ENCODE data around the gene MSTO1. TPM values are rescaled to one million over a fixed set of nuclear protein-coding genes. Genes with fewer than 3 reads are reported as not detected.

Gene MSTO1
- polyA plus RNA-seq, 2 of the 4 experiments (the other 2 are of a cell fraction): 28.3 to 43.5 TPM

DNA sequence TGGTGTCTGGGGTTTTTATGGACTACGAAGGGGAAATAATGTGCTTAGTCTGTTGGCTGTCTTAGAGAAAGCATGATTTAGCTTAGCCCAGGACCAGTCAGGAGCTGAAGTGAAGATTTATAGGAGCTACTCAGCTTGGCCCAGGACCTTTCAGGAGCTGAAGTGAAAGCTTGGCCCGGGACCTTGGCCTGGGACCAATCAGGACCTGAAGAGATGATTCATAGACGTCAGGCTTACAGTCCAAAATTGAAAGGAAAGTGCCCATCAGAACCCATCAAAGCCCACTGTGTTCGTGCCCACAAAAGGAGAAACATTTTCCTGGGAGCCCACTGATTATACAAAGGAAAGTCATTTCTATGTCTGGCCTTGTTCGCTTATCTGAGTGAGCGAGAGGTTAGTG, 35.6 kb downstream of the MSTO1 start:
- Histone ChIP-seq H3K4me3 (no peak overlapping the region), H3K9me3 (peaks cover 7% of the 10 kb centered on the region; the same call in 1 of the 3 replicates), H3K27ac (peak overlapping the region; percentile 9 to 92; a peak in 4 of 6 replicates), H3K4me1 (peaks cover 66% of the 10 kb centered on the region), H3K4me2 (peak overlapping the region; percentile 76)
- TF ChIP-seq GATA3 (IDR thresholded peaks at IDR 0.05; ENCODE audit: borderline replicate concordance): no peak
- no peak for TF ChIP-seq TP53 (CRISPR knock-in tag; IDR thresholded peaks at IDR 0.05)
- no peak for TF ChIP-seq EHF (CRISPR knock-in tag; IDR thresholded peaks at IDR 0.05)
- TF ChIP-seq HDAC2 (IDR thresholded peaks at IDR 0.05): no peak
- TF ChIP-seq CBX2 (IDR thresholded peaks at IDR 0.05; ENCODE audit: borderline replicate concordance, low read depth): no peak
- no peak for TF ChIP-seq JUN (IDR thresholded peaks at IDR 0.05)
- TF ChIP-seq ZFP36 (IDR thresholded peaks at IDR 0.05; ENCODE audit: borderline replicate concordance, partially characterized antibody): no peak
- TF ChIP-seq FOSB (CRISPR knock-in tag; IDR thresholded peaks at IDR 0.05): no peak
- no peak for DNase-seq (ENCODE audit: low read depth in 1 of 2, low spot score in 1 of 2)
- no peak for FAIRE-seq
- CTCF ChIA-PET: interaction anchor here (1.2 to 4.9 kb wide), 3 partner anchors 53 to 438 kb away, joined by 5 to 29 read pairs (median 10); partner anchors contain the start of gene THBS3
- POLR2A ChIA-PET: no interaction called here
- no peak for ATAC-seq
- 67% methylated on average over 6 of the region's 6 CpGs for WGBS (ENCODE audit: missing lambda C conversion rate)

DNA sequence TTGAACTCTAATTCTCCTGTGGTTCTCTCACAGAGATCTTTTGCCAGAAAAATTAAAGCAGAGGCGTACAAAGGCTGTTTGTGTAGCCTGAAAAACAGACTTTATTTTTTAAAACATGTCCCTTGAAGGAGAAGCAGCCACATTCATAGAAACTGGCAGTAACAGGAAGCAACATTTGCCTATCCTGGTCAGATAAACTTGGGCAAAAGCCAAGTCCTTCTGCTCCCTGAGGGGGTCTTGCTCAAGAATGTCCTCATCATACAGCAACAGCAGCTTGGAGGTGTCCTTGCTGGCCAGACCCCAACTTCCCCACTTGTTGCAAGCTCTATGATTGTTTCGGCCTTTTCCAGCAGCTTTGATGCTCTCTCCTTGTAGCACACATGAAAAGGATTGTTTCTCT, 36.3 kb downstream of the MSTO1 start:
- H3K4me2 ChIP-seq: peak overlapping the region; percentile 76
- 89% methylated on average over 2 of the region's 2 CpGs for WGBS (ENCODE audit: missing lambda C conversion rate)
- peaks cover 70% of the 10 kb centered on the region for H3K4me1 ChIP-seq
- FAIRE-seq (no peak), DNase-seq (ENCODE audit: low read depth in 1 of 2, low spot score in 1 of 2) (no peak), ATAC-seq (no peak)
- TF ChIP-seq PHF8 (IDR thresholded peaks at IDR 0.05; ENCODE audit: borderline replicate concordance, low read depth) (no peak), NFE2L2 (conservative IDR thresholded peaks at IDR 0.05; ENCODE audit: low read length) (no peak), CEBPB (IDR thresholded peaks at IDR 0.05) (no peak), CBX8 (IDR thresholded peaks at IDR 0.05) (no peak)
- ChIA-PET CTCF (interaction anchor here (1.5 to 4.9 kb wide), 3 partner anchors 77 to 439 kb away, joined by 3 to 29 read pairs (median 10); partner anchors contain the start of gene THBS3), POLR2A (no interaction called here)
- H3K9me3 ChIP-seq: peaks cover 7% of the 10 kb centered on the region; the same call in 1 of the 3 replicates
- H3K27ac ChIP-seq: peak overlapping the region in 1 of 2 experiments; percentile 92; a peak in 3 of 6 replicates
- no peak overlapping the region for H3K4me3 ChIP-seq

DNA sequence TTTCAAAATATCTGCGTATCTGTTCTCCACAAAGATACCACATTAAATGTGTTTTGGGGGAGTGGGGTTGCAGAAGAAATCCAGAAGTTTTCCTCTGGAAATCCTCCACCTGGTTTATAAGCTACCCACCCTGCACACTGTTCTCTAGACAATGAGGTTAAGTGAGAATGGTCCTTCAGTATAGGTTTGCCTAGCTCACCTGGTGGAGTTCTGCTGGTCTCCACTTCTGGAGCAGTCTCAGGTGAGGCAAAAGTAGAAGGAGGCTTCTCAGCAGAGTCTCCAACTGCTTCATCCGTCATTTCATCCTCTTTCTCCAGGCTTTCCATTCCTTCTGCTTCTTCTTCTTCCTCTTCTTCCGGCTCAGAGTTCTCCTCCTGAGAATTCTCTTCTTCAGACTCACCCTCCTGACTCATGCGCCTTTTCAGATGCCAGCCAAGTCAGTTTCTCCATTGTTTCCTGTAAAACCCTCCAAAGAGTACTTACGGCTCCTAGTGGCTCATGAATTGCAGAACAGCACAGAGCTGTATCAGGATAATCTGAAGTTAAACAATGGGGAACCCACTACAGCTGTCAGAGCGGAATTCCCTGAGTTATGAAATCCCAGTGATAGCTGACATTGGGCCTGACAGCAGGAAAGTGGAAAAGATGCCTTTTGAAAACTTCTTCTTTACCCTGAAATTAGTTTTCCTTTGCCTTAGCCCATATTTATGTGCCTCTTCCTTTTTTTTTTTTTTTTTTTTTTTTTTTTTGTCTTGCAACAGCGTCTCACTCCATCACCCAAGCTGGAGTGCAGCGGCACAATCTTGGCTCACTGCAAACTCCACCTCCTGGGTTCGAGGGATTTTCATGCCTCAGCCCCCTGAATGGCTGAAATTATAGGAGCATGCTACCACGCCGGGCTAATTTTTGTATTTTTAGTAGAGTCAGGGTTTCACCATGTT, 38.5 kb downstream of the MSTO1 start:
- TF ChIP-seq POLR2AphosphoS2 (conservative IDR thresholded peaks at IDR 0.05; ENCODE audit: low read length) (no peak), GATA3 (IDR thresholded peaks at IDR 0.05; ENCODE audit: borderline replicate concordance) (peak; percentile 81; the same call in 1 of the 2 replicates), FOSL2 (IDR thresholded peaks at IDR 0.05) (no peak), FOSL2 (CRISPR knock-in tag; IDR thresholded peaks at IDR 0.05) (peak; percentile 72), BHLHE40 (IDR thresholded peaks at IDR 0.05; ENCODE audit: low read depth, low read length) (no peak), JUNB (IDR thresholded peaks at IDR 0.05) (peak; percentile 26; the same call in 1 of the 2 replicates), JUN (IDR thresholded peaks at IDR 0.05) (peak in 1 of 2 experiments; percentile 23; a peak in 1 of 5 replicates), CEBPB (IDR thresholded peaks at IDR 0.05) (peak; percentile 36 to 88; a peak in 3 of 4 replicates), TP53 (CRISPR knock-in tag; IDR thresholded peaks at IDR 0.05) (no peak), HDAC2 (IDR thresholded peaks at IDR 0.05) (no peak), SMC3 (IDR thresholded peaks at IDR 0.05) (peak; percentile 70), REST (IDR thresholded peaks at IDR 0.05) (no peak), CTCF (IDR thresholded peaks at IDR 0.05) (peak; percentile 77), RAD21 (conservative IDR thresholded peaks at IDR 0.05 in 1 of 2, IDR thresholded peaks at IDR 0.05 in 1 of 2) (peak; percentile 84 to 85), MAX (IDR thresholded peaks at IDR 0.05) (peak; percentile 59), CBX8 (IDR thresholded peaks at IDR 0.05) (no peak), EP300 (IDR thresholded peaks at IDR 0.05) (no peak), NPAS2 (CRISPR knock-in tag; IDR thresholded peaks at IDR 0.05; ENCODE audit: borderline replicate concordance) (no peak)
- TF ChIP-seq, protein P1, sequence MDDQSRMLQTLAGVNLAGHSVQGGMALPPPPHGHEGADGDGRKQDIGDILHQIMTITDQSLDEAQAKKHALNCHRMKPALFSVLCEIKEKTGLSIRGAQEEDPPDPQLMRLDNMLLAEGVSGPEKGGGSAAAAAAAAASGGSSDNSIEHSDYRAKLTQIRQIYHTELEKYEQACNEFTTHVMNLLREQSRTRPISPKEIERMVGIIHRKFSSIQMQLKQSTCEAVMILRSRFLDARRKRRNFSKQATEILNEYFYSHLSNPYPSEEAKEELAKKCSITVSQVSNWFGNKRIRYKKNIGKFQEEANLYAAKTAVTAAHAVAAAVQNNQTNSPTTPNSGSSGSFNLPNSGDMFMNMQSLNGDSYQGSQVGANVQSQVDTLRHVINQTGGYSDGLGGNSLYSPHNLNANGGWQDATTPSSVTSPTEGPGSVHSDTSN (IDR thresholded peaks at IDR 0.05): peak; percentile 24; the same call in 1 of the 2 replicates
- ChIA-PET POLR2A (interaction anchor here (0.7 to 1.0 kb wide), 4 partner anchors 39 to 441 kb away, joined by 3 to 11 read pairs (median 4); no protein-coding TSS in a partner anchor), CTCF (interaction anchor here (0.5 to 4.9 kb wide), 24 partner anchors 8 to 559 kb away, joined by 3 to 29 read pairs (median 4); partner anchors contain the start of gene THBS3)
- ATAC-seq: peak; percentile 93 to 96
- Histone ChIP-seq H3K4me3 (peak overlapping the region; percentile 36), H3K9me3 (peaks cover 2% of the 10 kb centered on the region; the same call in 1 of the 3 replicates), H3K4me1 (peaks cover 67% of the 10 kb centered on the region), H3K27ac (peak overlapping the region; percentile 81 to 92), H3K4me2 (peak overlapping the region; percentile 76)
- FAIRE-seq: peak; percentile 70
- peak; percentile 85 to 87 for DNase-seq (ENCODE audit: low read depth in 1 of 2, low spot score in 1 of 2)
- 38% methylated on average over 11 of the region's 11 CpGs for WGBS (ENCODE audit: missing lambda C conversion rate)
